GM19025 (cell line): Measurements from ENCODE around the gene SPDYE3.

ENCODE experiments used
- ATAC-seq: cut with Tn5 transposase; IDR thresholded peaks from one replicate; pipeline ENCODE4 v1.9.1; 2021; ENCODE audit warnings: mild to moderate bottlenecking, low read depth, moderate library complexity; ENCODE audit not compliant: unreplicated experiment

SPDYE3 gene

DNA sequence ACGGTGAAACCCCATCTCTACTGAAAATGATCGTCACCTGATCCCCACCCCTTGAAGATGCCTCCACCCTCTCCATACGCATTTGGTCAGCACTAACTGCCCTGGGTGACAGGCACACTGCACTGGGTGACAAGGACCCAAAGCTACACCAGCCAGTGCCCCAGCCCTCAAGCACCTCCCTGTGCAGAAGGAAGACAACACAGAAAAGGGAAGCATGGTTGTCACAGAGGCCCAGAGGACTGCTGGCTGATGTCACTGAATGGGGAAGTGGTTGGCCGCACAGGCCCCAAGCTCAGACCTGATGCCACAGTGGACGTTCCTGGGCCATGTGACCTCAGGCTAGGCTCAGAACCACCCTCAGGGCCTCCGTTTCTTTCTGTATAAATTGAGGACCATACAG, 61.6 kb downstream of the SPDYE3 start:
- peak; percentile 64 for ATAC-seq

DNA sequence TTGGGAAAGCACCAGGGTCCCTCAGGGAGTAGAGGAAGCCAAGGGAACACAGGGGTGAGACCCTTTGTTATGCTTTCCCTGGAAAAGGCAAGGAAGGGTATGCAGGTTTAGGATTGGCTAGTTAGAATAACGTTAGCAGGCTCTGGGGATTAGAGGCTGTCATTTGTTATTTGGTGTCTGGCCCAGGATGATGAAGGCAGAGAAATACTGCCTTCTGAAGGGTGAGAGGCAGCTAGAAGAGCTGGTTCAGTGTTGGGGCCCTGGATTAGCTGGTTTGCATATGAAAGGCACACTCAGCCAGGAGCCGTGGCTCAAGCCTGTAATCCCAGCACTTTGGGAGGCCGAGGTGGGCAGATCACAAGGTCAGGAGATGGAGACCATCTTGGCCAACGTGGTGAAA, 62.8 kb downstream of the SPDYE3 start:
- no peak for ATAC-seq

DNA sequence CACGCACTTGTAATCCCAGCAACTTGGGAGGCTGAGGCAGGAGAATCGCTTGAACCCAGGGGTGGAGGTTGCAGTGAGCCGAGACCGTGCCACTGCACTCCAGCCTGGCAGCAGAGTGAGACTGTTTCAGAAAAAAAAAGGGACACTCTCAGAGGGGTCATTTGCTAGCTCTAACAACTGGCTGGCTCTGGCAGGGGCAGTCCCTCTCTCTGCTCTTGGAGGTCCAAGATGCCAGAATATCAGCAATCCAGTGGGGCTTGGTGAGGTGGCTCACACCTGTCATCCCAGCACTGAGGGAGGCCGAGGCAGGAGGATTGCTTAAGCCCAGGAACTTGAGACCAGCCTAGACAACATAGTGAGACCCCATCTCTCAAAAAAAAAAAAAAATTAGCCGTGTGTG, 63.2 kb downstream of the SPDYE3 start:
- ATAC-seq: no peak

DNA sequence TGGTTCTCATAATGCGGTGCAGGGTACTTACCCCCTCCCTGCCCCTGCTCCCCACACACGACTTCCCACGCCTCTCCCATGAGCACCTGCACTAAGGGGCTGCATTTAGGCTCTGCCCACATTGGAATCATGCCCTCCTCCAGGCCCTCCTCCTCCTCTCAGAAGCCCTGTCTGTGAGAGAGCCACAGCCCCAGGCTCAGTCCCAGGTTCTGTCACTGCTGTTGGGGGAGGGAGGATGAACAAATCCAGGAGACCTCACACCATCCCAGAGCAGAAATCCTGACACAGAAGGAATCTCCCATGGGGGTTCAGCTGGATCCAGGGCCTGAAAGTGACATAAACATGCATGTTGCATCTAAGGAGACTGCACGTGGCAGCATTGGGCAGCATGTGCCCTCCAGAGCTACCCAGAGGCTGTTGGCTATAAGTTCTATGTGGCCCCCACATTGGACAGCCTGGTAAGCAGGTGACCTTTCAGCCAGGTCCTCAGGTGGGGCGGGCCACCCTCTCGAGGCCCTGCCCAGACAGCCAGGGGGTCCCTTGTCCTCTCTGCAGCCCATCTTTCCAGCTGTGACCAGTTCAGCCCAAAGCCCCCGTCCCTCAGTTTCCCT, 64.2 kb downstream of the SPDYE3 start:
- ATAC-seq: no peak
